Stimulated activated CD8-positive, alpha-beta memory T cell treated with anti-CD3 and anti-CD28 coated beads, Interleukin-15, amount 100 ng/mL, for 4 hours (primary cell): ENCODE data around the gene CALU.

Source experiments
- DNase-seq, 2 donors: peaks; one replicate each; pipeline ENCODE4 v3.0.0-alpha.2; 2020; ENCODE audit warnings: low read depth in 2 of 2

The CALU gene

GRCh38 chr7:128785738-128786137 is 46.6 kb downstream of the CALU start:
- no peak for DNase-seq

GRCh38 chr7:128788446-128789412 is 49.6 kb downstream of the CALU start:
- DNase-seq: no peak

- DNase-seq: no peak
These were observed 51.3 kb downstream of the CALU start for GRCh38 chr7:128790315-128791041.

- DNase-seq: peak; percentile 50 to 62
These were observed 52.2 kb downstream of the CALU start, which contains the start of gene CCDC136 for GRCh38 chr7:128791121-128791971. Gene CCDC136 (plus strand): TSS chr7:128791968. CDS start chr7:128792412, 444 bp downstream.

- no peak for DNase-seq
These were observed 52.8 kb downstream of the CALU start for GRCh38 chr7:128791972-128792327.

GRCh38 chr7:128792471-128793180 is 53.5 kb downstream of the CALU start:
- no peak for DNase-seq

GRCh38 chr7:128793181-128793547 is 54.0 kb downstream of the CALU start:
- DNase-seq: no peak

- DNase-seq: no peak
These were observed 54.9 kb downstream of the CALU start for GRCh38 chr7:128794020-128794419.

- no peak for DNase-seq
These were observed 55.3 kb downstream of the CALU start for GRCh38 chr7:128794436-128794835.

GRCh38 chr7:128795129-128795528 is 56.0 kb downstream of the CALU start:
- DNase-seq: no peak

GRCh38 chr7:128796327-128796726 is 57.2 kb downstream of the CALU start:
- no peak for DNase-seq

GRCh38 chr7:128799451-128799850 is 60.3 kb downstream of the CALU start:
- DNase-seq: no peak

- no peak for DNase-seq
These were observed 61.4 kb downstream of the CALU start for GRCh38 chr7:128800567-128800966.

GRCh38 chr7:128801003-128801402 is 61.8 kb downstream of the CALU start:
- DNase-seq: no peak

GRCh38 chr7:128801667-128802418 is 62.7 kb downstream of the CALU start:
- no peak for DNase-seq

- no peak for DNase-seq
These were observed 65.3 kb downstream of the CALU start for GRCh38 chr7:128804484-128804883.

- DNase-seq: no peak
These were observed 66.1 kb downstream of the CALU start for GRCh38 chr7:128805225-128805624.

GRCh38 chr7:128807191-128807590 is 68.0 kb downstream of the CALU start:
- no peak for DNase-seq

- DNase-seq: no peak
These were observed 70.2 kb downstream of the CALU start for GRCh38 chr7:128809363-128809762.

GRCh38 chr7:128810473-128810872 is 71.3 kb downstream of the CALU start:
- no peak for DNase-seq

GRCh38 chr7:128810997-128811396 is 71.8 kb downstream of the CALU start:
- no peak for DNase-seq
